BLaER1 treated with 17β-estradiol and CSF1 and Interleukin-3, amounts not matched to agents 10 nM and 100 nM (cell line): Measurements from ENCODE around the gene BARHL1.

ENCODE experiments used
- H3K27ac ChIP-seq, 11 experiments: shearing (Covaris generic); formaldehyde crosslinking; 2 replicates each; pipeline ENCODE4 v1.8.1; 2022
- H3K27me3 ChIP-seq, 11 experiments: shearing (Covaris generic); formaldehyde crosslinking; 2 replicates each; pipeline ENCODE4 v1.8.1; 2022
- H3K36me3 ChIP-seq, 11 experiments: shearing (Covaris generic); formaldehyde crosslinking; 2 replicates each; pipeline ENCODE4 v1.8.1; 2022
- H3K4me1 ChIP-seq, 10 experiments: shearing (Covaris generic); formaldehyde crosslinking; 2 replicates each; pipeline ENCODE4 v1.8.1; 2022
- H3K4me2 ChIP-seq, 11 experiments: shearing (Covaris generic); formaldehyde crosslinking; 2 replicates each; pipeline ENCODE4 v1.8.1; 2022
- H3K4me3 ChIP-seq, 10 experiments: shearing (Covaris generic); formaldehyde crosslinking; 2 replicates each; pipeline ENCODE4 v1.8.1; 2022
- H3K9ac ChIP-seq, 11 experiments: shearing (Covaris generic); formaldehyde crosslinking; 2 replicates each; pipeline ENCODE4 v1.8.1; 2022
- H3K9me3 ChIP-seq, 11 experiments: shearing (Covaris generic); formaldehyde crosslinking; replicated peaks in 1 of 11; 2 replicates each; pipeline ENCODE4 v1.8.1; 2022
- H4K20me1 ChIP-seq, 11 experiments: shearing (Covaris generic); formaldehyde crosslinking; 2 replicates each; pipeline ENCODE4 v1.8.1; 2022
- Cebpa-rat ChIP-seq, 11 experiments: shearing (Covaris generic); IDR thresholded peaks; 2 replicates each; pipeline ENCODE4 v1.8.1; 2022

The BARHL1 gene

DNA sequence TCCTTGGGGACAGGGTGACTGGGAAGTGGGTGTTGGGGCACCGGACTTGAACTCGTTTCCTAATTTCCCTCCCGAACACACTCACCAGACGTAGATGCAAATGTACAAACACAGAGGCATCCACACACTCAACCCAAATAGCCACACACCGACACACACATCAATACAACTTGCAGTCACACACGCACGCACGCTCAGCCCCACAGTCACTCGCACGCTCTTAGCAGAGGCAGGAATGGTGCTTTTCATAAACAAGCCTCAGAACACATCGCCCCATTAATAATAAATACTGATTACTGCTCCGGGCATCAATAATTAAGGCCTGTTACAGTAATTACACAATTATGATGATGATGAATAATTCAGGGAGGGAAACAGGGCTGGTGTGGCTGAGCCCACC, 5.7 kb downstream of the BARHL1 start:
- Histone ChIP-seq H3K9me3 (peaks cover 0 to 9% (median 0%) of the 10 kb centered on the region in 11 experiments; a peak in 1 of 22 replicates), H3K27ac (no peak overlapping the region), H3K4me1 (peaks cover 0 to 8% (median 4%) of the 10 kb centered on the region in 10 experiments; a peak in 8 of 20 replicates), H3K36me3 (peaks cover 0 to 14% (median 3%) of the 10 kb centered on the region in 11 experiments; a peak in 11 of 22 replicates), H4K20me1 (peaks cover 0 to 96% (median 93%) of the 10 kb centered on the region in 11 experiments; a peak in 20 of 22 replicates), H3K4me3 (no peak overlapping the region), H3K27me3 (peaks cover 96 to 100% (median 99%) of the 10 kb centered on the region in 11 experiments), H3K9ac (no peak overlapping the region), H3K4me2 (no peak overlapping the region)
- no peak for TF ChIP-seq Cebpa-rat (IDR thresholded peaks at IDR 0.05)

DNA sequence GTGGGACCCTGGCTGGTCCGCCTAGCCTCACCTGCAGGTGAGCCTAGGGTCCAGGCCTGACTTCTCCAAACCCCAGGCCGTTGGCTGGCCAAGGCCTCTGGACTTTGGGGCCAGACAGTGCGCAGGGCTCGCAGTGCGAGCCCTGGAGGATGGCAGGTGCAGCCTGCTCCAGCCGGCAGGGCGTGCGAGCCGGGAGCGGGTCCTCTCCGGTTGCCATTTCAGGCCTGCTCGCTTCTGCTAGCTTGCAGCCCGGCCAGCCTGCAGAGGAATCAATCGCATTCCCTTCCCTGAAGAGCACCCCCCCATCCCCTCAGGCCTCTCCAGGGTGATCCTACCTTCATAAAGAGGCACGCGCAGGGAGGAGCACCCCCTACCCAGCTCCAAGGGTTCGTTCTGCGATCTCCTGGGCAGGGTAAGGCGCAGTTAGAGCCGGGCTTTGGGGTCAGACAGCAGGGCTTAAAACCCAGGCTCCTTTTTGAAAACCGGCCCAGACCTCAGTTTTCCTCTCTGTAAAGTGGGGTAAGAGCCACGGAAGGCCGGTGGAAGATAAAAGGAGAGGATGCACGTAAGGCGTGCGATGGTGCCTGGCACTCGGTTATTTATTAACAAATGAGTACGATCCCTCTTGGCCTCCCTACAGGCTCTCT, 6.2 kb downstream of the BARHL1 start:
- Histone ChIP-seq H3K27me3 (peaks cover 91 to 100% (median 98%) of the 10 kb centered on the region in 11 experiments), H3K27ac (no peak overlapping the region), H3K36me3 (peaks cover 3 to 19% (median 8%) of the 10 kb centered on the region in 11 experiments; a peak in 19 of 22 replicates), H3K4me3 (no peak overlapping the region), H3K9ac (no peak overlapping the region), H4K20me1 (peaks cover 0 to 96% (median 93%) of the 10 kb centered on the region in 11 experiments; a peak in 20 of 22 replicates), H3K4me2 (no peak overlapping the region), H3K4me1 (peaks cover 0 to 8% (median 4%) of the 10 kb centered on the region in 10 experiments; a peak in 8 of 20 replicates), H3K9me3 (peaks cover 0 to 7% (median 0%) of the 10 kb centered on the region in 11 experiments; a peak in 1 of 22 replicates)
- no peak for TF ChIP-seq Cebpa-rat (IDR thresholded peaks at IDR 0.05)

DNA sequence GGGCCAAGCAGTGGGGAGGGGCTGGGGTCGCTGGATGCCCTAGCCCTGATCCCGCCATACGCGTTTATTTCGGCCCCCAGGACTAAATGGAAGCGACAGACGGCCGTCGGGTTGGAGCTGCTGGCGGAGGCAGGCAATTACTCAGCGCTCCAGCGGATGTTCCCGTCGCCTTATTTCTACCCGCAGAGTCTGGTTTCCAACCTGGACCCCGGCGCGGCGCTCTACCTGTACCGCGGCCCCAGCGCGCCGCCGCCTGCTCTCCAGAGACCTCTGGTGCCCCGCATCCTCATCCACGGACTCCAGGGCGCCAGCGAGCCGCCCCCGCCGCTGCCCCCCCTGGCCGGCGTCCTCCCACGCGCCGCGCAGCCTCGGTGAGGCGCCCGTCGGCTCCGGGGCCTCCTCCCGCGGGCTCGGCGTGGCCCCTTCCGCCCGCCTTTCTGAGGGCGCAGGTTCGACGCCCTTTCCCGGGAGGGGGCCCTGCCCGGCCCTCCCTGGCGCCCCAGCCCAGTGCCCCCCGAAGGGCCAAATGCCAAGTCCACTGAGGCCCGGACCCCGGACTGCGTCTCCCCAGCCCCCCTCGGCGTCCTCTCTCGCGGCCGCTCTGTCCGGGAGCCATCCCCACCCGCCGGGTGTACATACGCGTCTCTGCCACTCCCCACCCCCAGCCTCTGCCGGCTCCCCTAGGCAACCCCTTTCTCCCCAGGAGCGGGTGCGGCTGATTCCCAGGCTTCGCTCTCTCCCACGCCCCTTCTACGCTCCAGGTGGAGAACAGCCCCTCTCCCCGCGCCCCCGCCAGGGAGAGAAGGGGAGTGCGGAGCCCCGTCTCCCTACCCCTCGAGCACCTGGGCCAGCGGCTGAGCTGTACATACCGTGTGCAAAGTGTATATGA, 7.0 kb downstream of the BARHL1 start:
- H3K4me3 ChIP-seq, result no peak overlapping the region
- peaks cover 9 to 24% (median 14%) of the 10 kb centered on the region in 11 experiments for H3K36me3 ChIP-seq
- peaks cover 0 to 7% (median 0%) of the 10 kb centered on the region in 11 experiments; a peak in 1 of 22 replicates for H3K9me3 ChIP-seq
- no peak overlapping the region for H3K27ac ChIP-seq
- H3K4me2 ChIP-seq, result no peak overlapping the region
- peaks cover 0 to 98% (median 91%) of the 10 kb centered on the region in 11 experiments; a peak in 20 of 22 replicates for H4K20me1 ChIP-seq
- no peak for TF ChIP-seq Cebpa-rat (IDR thresholded peaks at IDR 0.05)
- H3K27me3 ChIP-seq, result peaks cover 83 to 94% (median 91%) of the 10 kb centered on the region in 11 experiments
- H3K9ac ChIP-seq, result no peak overlapping the region
- peaks cover 0 to 8% (median 4%) of the 10 kb centered on the region in 10 experiments; a peak in 8 of 20 replicates for H3K4me1 ChIP-seq

GRCh38 chr9:132590037-132590317, 7.6 kb downstream of the BARHL1 start:
- H3K9ac ChIP-seq, result no peak overlapping the region
- peaks cover 0 to 98% (median 91%) of the 10 kb centered on the region in 11 experiments; a peak in 20 of 22 replicates for H4K20me1 ChIP-seq
- TF ChIP-seq Cebpa-rat (IDR thresholded peaks at IDR 0.05), result no peak
- peaks cover 15 to 30% (median 19%) of the 10 kb centered on the region in 11 experiments for H3K36me3 ChIP-seq
- peaks cover 0 to 7% (median 0%) of the 10 kb centered on the region in 11 experiments; a peak in 1 of 22 replicates for H3K9me3 ChIP-seq
- no peak overlapping the region for H3K27ac ChIP-seq
- H3K4me2 ChIP-seq, result no peak overlapping the region
- H3K4me1 ChIP-seq, result peaks cover 0 to 6% (median 3%) of the 10 kb centered on the region in 10 experiments; a peak in 8 of 20 replicates
- peaks cover 77 to 88% (median 85%) of the 10 kb centered on the region in 11 experiments for H3K27me3 ChIP-seq
- no peak overlapping the region for H3K4me3 ChIP-seq

DNA sequence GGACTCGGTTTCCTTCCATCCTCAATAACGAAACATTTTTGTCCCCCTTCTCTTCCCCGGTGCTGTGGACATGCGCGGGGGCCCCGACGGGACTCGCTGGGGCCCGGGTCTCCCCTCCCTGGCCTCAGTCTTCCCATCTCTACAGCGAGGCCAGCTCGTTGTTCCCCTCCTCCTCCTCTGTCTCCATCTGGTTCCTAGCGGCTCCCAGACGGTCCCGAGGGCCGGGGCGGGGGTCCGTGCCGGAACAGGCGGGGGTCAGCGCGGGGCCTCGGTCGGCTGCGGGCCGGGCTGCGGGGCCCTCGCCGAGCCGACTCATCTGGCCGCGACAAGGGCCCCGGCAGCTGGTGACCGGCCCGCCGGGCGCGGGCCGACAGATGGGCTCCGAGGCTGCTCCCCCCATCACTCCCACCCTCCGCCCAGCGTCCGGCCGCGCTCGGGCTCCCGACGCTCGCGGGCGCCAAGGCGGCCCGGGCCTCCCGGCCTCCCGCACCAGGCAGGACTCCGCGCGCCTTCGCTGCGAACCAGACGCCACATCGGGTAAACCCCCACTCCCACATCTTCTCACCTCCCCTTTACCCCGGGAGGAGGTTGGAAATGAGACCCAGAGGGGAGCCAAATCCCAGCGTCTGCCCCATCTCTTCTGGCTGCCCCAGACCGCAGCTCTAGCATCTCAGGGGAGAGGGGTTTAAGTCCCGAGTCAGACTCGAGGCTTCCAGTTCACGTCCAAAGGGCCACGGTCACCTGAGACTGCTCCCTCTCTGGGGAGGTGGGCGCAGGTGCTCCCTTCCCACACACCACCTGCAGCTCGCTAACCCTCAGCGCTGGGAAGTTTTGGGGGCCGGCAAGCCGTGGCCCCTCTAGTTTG, 8.1 kb downstream of the BARHL1 start:
- Histone ChIP-seq H3K27ac (no peak overlapping the region), H3K4me2 (no peak overlapping the region), H3K9ac (no peak overlapping the region), H4K20me1 (peaks cover 0 to 98% (median 91%) of the 10 kb centered on the region in 11 experiments; a peak in 20 of 22 replicates), H3K9me3 (peaks cover 0 to 7% (median 0%) of the 10 kb centered on the region in 11 experiments; a peak in 1 of 22 replicates), H3K4me1 (peaks cover 0 to 8% (median 2%) of the 10 kb centered on the region in 10 experiments; a peak in 11 of 20 replicates), H3K36me3 (peaks cover 21 to 36% (median 25%) of the 10 kb centered on the region in 11 experiments), H3K4me3 (no peak overlapping the region), H3K27me3 (peaks cover 71 to 82% (median 79%) of the 10 kb centered on the region in 11 experiments)
- no peak for TF ChIP-seq Cebpa-rat (IDR thresholded peaks at IDR 0.05)

- no peak overlapping the region for H3K27ac ChIP-seq
- H3K4me1 ChIP-seq, result peaks cover 4 to 14% (median 9%) of the 10 kb centered on the region in 10 experiments
- peaks cover 4 to 98% (median 91%) of the 10 kb centered on the region in 11 experiments; a peak in 20 of 22 replicates for H4K20me1 ChIP-seq
- H3K27me3 ChIP-seq, result peaks cover 64 to 75% (median 72%) of the 10 kb centered on the region in 11 experiments
- TF ChIP-seq Cebpa-rat (IDR thresholded peaks at IDR 0.05), result no peak
- H3K4me3 ChIP-seq, result no peak overlapping the region
- H3K36me3 ChIP-seq, result peaks cover 24 to 42% (median 30%) of the 10 kb centered on the region in 11 experiments
- H3K9ac ChIP-seq, result no peak overlapping the region
- peaks cover 0 to 7% (median 0%) of the 10 kb centered on the region in 11 experiments; a peak in 1 of 22 replicates for H3K9me3 ChIP-seq
- no peak overlapping the region for H3K4me2 ChIP-seq
Measured at GRCh38 chr9:132591244-132591643, 8.8 kb downstream of the BARHL1 start.

GRCh38 chr9:132591751-132592314, 9.4 kb downstream of the BARHL1 start:
- no peak overlapping the region for H3K27ac ChIP-seq
- TF ChIP-seq Cebpa-rat (IDR thresholded peaks at IDR 0.05), result no peak
- peaks cover 24 to 42% (median 31%) of the 10 kb centered on the region in 11 experiments for H3K36me3 ChIP-seq
- peaks cover 0 to 5% (median 0%) of the 10 kb centered on the region in 11 experiments; a peak in 1 of 22 replicates for H3K9me3 ChIP-seq
- peaks cover 10 to 20% (median 14%) of the 10 kb centered on the region in 10 experiments for H3K4me1 ChIP-seq
- peaks cover 10 to 98% (median 91%) of the 10 kb centered on the region in 11 experiments; a peak in 20 of 22 replicates for H4K20me1 ChIP-seq
- no peak overlapping the region for H3K4me2 ChIP-seq
- peaks cover 59 to 69% (median 66%) of the 10 kb centered on the region in 11 experiments for H3K27me3 ChIP-seq
- H3K4me3 ChIP-seq, result no peak overlapping the region
- no peak overlapping the region for H3K9ac ChIP-seq

DNA sequence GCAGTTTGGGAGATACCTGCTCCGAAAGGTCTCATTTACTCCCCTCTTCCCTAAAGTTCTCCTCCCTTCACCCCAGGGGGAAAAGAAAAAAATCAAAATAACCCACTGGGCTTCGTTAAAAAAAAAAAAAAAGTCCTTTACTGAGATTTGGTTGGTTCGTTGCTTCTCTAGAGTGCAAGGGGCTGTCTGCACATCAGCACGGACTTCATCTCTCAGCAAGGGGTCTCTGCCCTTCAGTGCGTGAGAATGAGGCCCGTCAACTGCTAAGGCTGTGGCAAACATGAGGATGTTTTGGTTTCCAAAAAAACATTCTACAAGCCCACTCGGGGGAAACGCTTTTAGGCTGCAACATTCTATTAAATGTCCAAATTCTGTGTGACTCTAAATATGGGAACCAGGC, 10.0 kb downstream of the BARHL1 start:
- H3K9ac ChIP-seq, result no peak overlapping the region
- H3K36me3 ChIP-seq, result peaks cover 24 to 42% (median 31%) of the 10 kb centered on the region in 11 experiments
- no peak overlapping the region for H3K4me3 ChIP-seq
- H3K4me2 ChIP-seq, result no peak overlapping the region
- H3K4me1 ChIP-seq, result peaks cover 17 to 27% (median 21%) of the 10 kb centered on the region in 10 experiments
- H3K27me3 ChIP-seq, result peaks cover 52 to 63% (median 60%) of the 10 kb centered on the region in 11 experiments
- TF ChIP-seq Cebpa-rat (IDR thresholded peaks at IDR 0.05), result no peak
- H4K20me1 ChIP-seq, result peaks cover 14 to 98% (median 91%) of the 10 kb centered on the region in 11 experiments; a peak in 21 of 22 replicates
- H3K9me3 ChIP-seq, result no peaks in the 10 kb centered on the region
- no peak overlapping the region for H3K27ac ChIP-seq
